GM10266 (cell line): ENCODE measurements around the gene PRRC2B.
"Not testable (repeated sequence)": the region's sequence is repeated elsewhere in the genome, so short reads cannot be mapped to it uniquely, and the experiment has no call there.

Source experiments
- DNase-seq: peaks from one replicate; pipeline ENCODE4 v3.0.0; 2012; ENCODE audit errors: extremely low spot score
- TF ChIP-seq, protein P1 (sequence below): IDR thresholded peaks from 2 replicates; pipeline ENCODE4 v1.5.1; 2012; ENCODE audit warnings: mild to moderate bottlenecking, low read depth; ENCODE audit not compliant: control insufficient read depth, insufficient read depth; ENCODE audit errors: missing control alignments

The PRRC2B gene

DNA sequence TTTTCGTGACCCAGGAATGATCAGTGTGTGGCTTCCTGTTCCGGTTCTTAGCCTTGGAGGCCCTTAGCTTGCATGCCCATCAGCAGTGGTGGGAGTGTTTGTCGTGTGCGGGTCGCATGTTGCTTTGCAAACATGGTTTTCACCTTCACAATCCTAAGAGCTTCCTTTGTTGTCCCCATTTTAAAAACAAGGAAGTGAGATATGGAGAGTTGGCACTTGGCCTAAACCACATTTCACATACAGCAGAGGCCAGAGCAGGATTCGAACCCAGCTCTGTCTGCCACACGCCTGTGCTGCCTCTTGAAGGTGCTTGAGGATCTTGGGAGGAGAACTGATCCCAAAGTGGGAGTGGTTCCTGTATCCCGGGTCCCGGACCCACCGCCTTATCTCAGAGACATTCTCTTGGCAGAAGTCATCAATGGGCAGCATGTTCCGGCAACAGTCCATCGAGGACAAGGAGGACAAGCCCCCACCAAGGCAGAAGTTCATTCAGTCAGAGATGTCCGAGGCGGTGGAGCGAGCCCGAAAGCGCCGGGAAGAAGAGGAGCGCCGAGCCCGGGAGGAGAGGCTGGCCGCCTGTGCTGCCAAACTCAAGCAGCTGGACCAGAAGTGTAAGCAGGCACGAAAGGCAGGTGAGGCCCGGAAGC is 70.6 kb downstream of the PRRC2B start:
- no peak for DNase-seq

DNA sequence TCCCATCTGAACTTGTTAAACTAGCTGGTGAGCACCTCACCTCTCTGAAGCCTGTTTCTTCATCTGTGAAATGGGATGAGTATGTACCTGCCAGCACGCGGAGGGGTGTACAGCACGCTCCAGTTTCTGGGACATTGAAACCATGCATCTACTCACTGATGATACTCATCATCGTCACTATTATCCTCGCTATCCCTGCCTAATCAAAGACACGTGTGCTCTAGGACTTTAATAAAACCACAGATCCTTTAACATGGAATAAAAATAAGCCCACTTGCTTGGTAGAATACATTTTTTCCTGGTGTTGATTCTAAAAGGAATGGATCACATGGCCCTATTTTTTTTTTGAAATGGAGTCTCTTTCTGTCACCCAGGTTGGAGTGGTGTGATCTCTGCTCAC is 71.5 kb downstream of the PRRC2B start:
- TF ChIP-seq, protein P1, sequence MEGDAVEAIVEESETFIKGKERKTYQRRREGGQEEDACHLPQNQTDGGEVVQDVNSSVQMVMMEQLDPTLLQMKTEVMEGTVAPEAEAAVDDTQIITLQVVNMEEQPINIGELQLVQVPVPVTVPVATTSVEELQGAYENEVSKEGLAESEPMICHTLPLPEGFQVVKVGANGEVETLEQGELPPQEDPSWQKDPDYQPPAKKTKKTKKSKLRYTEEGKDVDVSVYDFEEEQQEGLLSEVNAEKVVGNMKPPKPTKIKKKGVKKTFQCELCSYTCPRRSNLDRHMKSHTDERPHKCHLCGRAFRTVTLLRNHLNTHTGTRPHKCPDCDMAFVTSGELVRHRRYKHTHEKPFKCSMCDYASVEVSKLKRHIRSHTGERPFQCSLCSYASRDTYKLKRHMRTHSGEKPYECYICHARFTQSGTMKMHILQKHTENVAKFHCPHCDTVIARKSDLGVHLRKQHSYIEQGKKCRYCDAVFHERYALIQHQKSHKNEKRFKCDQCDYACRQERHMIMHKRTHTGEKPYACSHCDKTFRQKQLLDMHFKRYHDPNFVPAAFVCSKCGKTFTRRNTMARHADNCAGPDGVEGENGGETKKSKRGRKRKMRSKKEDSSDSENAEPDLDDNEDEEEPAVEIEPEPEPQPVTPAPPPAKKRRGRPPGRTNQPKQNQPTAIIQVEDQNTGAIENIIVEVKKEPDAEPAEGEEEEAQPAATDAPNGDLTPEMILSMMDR: no peak
- no peak for DNase-seq

More for the DNA sequence above, 70.6 kb downstream of the PRRC2B start:
- TF ChIP-seq, protein P1: no peak

DNA sequence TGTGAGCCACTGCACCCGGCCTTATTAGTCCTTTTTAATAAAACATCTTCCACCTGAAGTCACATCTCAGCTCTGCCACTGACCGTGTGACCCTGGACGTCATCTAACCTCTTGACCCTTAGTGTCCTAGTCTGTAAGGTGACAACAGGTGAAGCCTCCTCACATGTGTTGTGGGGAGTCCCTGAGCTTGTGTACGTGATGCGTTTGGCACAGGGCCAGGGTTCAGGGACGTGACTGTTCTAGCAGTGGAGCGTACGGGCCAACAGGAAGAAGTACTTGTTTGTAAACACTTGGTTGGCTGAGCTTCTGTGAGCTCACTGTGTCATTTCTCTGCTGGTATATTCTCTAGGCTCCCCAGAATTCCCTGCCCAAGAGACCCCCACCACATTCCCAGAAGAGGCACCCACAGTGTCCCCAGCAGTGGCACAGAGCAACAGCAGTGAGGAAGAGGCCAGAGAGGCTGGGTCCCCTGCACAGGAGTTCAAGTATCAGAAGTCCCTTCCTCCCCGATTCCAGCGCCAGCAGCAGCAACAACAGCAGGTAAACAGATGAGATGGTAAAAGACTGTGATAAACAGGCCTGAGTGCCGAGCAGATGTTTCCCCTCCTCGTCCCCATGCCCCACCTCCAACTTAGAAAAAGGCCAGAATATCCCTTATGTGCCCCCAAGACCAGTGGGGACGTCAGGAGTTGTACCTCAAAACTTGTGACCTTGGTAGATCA is 73.5 kb downstream of the PRRC2B start:
- no peak for DNase-seq
- TF ChIP-seq, protein P1: no peak

DNA sequence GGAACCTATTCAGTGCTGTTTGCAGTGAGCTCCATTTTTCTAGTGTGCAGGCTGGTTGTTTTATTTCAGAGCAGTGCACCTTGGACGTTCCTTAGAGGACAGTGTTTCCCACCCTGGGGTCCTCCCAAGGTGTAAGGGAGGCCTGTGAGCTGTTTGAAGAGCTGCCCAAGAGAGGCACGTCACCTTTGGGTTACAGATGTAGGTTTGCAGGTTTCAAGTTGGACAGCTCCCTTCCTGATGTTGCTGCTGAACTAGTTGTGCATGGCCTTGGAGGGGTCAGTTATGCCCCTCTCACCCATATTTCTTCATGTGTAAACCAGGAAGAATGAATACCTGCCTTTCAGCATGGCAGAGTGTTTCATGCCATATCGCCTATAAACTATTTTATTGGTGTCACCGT is 74.1 kb downstream of the PRRC2B start:
- TF ChIP-seq, protein P1: no peak
- DNase-seq: no peak

DNA sequence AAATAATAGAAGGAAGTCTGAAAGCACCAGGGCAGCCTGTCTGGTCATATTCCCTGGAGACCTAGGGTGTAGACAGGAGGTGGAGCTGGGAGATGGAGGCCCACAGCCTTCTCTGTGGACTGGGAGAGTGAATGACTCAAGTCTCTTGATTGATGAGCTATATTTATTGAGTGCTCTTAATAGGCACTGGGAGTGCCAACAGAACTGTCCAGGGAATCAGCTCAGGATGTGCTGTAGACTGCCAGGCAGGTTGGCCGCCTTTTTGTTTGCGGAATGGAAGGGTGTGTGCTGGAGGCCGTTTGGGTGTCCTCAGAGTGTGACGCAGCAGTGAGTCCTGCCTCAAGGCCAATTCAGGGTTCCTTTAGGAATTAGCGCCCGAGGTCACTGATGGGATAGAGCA is 75.5 kb downstream of the PRRC2B start:
- DNase-seq: no peak
- TF ChIP-seq, protein P1: no peak

DNA sequence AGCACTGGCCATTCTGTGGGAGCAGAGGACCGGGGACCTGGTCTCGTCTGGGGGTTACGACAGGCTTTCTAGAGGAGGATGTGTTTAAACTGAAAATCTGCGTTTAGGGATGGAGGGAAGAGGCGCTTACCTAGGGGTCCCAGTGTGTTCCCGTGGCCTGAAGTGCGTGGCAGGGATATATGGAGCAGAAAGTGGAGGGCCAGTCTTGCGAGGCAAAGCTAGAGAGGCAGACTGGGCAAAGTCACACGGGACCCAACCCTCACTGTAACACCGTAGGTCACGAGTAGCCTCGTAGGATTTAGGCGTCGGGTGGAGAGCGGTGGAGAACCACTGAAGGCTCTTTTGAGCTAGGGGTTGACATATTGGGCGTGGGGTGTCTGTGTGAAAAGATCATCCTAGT is 76.1 kb downstream of the PRRC2B start:
- DNase-seq: no peak
- TF ChIP-seq, protein P1: no peak

DNA sequence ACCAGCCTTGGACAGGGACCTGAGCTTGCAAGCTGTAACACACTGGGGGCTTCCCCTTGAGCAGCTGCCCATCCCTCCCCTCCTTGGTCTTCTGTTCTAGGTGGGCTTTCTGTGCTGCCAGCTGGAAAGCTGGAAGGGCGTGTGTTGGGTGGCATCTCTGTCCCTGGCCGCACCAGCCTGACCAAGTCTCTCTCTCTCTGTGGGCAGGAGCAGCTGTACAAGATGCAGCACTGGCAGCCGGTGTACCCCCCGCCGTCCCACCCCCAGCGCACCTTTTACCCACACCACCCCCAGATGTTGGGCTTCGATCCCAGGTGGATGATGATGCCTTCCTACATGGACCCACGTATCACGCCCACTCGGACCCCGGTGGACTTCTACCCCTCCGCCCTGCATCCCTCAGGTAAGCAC is 76.7 kb downstream of the PRRC2B start:
- no peak for DNase-seq
- TF ChIP-seq, protein P1: no peak

DNA sequence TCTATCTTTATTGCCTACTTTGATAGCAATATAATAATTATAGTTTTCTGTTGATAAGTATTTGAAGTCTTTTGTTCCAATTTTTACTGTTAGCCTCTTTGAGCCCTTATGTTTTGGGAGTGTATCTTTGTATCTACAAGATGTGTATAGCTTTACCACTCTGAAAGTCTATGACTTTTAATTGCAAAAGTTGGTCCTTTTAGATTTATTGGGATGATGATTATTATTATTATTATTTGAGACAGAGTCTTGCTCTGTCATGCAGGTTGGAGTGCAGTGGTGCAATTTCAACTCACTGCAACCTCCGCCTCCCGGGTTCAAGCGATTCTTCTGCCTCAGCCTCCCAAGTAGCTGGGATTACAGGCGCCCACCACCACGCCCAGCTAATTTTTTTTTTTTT is 78.2 kb downstream of the PRRC2B start:
- not testable (repeated sequence) for DNase-seq
